Upper lobe of left lung (tissue), 4 donors: ENCODE data around the gene PRKAB1.
"Not testable (repeated sequence)": the region's sequence is repeated elsewhere in the genome, so short reads cannot be mapped to it uniquely, and the experiment has no call there.

Source experiments
- CTCF ChIP-seq, 6 experiments: fragments of 450-650 bp in 4 of 6; fragments of 200-600 bp in 2 of 6; sonication (generic) in 2 of 6; IDR thresholded peaks; one replicate each; pipeline ENCODE4 v1.5.1; 2016 to 2019; ENCODE audit warnings: antibody characterized with exemption in 6 of 6
- POLR2A ChIP-seq, 4 donors: fragments of 450-650 bp; IDR thresholded peaks; one replicate each; pipeline ENCODE4 v1.5.1; 2016 to 2017; ENCODE audit warnings: antibody characterized with exemption in 4 of 4, mild to moderate bottlenecking in 2 of 4
- POLR2AphosphoS5 ChIP-seq, 2 donors: sonication (generic); formaldehyde crosslinking; IDR thresholded peaks; one replicate each; pipeline ENCODE4 v1.5.1; 2017; ENCODE audit warnings: antibody characterized with exemption in 2 of 2

DNA sequence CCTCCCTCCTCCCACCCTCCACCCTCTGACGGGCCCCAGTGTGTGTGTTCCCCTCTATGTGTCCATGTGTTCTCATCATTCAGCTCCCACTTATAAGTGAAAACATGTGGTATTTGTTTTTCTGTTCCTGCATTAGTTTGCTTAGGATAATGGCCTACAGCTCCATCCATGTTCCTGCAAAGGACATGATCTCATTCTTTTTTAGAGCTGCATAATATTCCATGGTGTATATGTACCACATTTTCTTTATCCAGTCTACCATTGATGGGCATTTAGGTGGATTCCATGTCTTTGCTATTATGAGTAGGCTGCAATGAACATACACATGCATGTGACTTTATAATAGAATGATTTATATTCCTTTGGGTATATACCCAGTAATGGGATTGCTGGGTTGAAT, 38.5 kb downstream of the PRKAB1 start:
- not testable (repeated sequence) for TF ChIP-seq CTCF, POLR2A, POLR2AphosphoS5 (IDR thresholded peaks at IDR 0.05)
